OCI-M2 (cell line): ENCODE data around the gene SLC39A13.

Experiments used
- DNase-seq: peaks from one replicate; lab custom pipeline; 2025; ENCODE audit not compliant: unreplicated experiment; lab: John Stamatoyannopoulos, UW

SLC39A13 gene

GRCh38 chr11:47449541-47449940 lies 41.2 kb downstream of the SLC39A13 start:
- no peak for DNase-seq

GRCh38 chr11:47451436-47451835 lies 43.0 kb downstream of the SLC39A13 start:
- DNase-seq: no peak

- no peak for DNase-seq
Measured at GRCh38 chr11:47451990-47452389, 43.6 kb downstream of the SLC39A13 start.

- no peak for DNase-seq
Measured at GRCh38 chr11:47453365-47453764, 45.0 kb downstream of the SLC39A13 start.

GRCh38 chr11:47454258-47454671 lies 45.9 kb downstream of the SLC39A13 start:
- DNase-seq: peak; percentile 57

- DNase-seq: no peak
Measured at GRCh38 chr11:47460571-47461235, 52.3 kb downstream of the SLC39A13 start.

GRCh38 chr11:47461876-47462275 lies 53.5 kb downstream of the SLC39A13 start:
- DNase-seq: no peak

- DNase-seq: no peak
Measured at GRCh38 chr11:47464483-47464882, 56.1 kb downstream of the SLC39A13 start.
